Suprapubic skin (tissue), 4 donors: ENCODE measurements around the gene CAPNS2.

ENCODE experiments used
- EP300 ChIP-seq: sonication (generic); formaldehyde crosslinking; IDR thresholded peaks from one replicate; pipeline ENCODE4 v1.6.1; 2017; ENCODE audit warnings: antibody characterized with exemption
- POLR2A ChIP-seq, 2 donors: fragments of 450-650 bp; IDR thresholded peaks; one replicate each; pipeline ENCODE4 v1.6.1; 2017; ENCODE audit warnings: antibody characterized with exemption in 2 of 2, mild to moderate bottlenecking in 2 of 2, moderate library complexity in 2 of 2
- POLR2AphosphoS5 ChIP-seq, 3 donors: sonication (generic); formaldehyde crosslinking; IDR thresholded peaks; one replicate each; pipeline ENCODE4 v1.6.1; 2017; ENCODE audit warnings: antibody characterized with exemption in 3 of 3
- TF ChIP-seq, protein P1 (sequence below), 2 donors: fragments of 200-600 bp in 1 of 2; fragments of 450-650 bp in 1 of 2; sonication (generic) in 1 of 2; IDR thresholded peaks; one replicate each; pipeline ENCODE4 v1.5.1; 2016 to 2019; ENCODE audit warnings: antibody characterized with exemption in 2 of 2, mild to moderate bottlenecking in 1 of 2, moderate library complexity in 1 of 2

DNA sequence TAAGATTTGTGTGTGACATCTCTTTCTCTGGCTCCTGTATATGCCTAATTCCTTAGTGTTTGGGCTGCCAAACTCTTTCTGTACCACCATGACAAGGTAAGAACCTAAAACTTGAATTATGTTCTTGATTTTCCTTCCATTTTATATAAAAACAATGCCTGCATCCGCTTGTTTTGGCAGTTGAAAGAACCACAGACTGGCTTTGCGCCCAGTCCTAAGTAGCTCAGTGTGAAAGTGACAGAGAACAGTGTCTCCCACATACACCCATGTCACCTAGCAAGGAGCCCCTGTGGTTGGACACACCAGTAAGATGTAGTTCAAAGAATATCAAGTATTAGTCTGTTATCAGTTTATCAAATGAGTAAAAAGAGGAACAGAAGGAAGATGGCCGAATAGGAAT, 48.6 kb downstream of the CAPNS2 start:
- TF ChIP-seq, protein P1, sequence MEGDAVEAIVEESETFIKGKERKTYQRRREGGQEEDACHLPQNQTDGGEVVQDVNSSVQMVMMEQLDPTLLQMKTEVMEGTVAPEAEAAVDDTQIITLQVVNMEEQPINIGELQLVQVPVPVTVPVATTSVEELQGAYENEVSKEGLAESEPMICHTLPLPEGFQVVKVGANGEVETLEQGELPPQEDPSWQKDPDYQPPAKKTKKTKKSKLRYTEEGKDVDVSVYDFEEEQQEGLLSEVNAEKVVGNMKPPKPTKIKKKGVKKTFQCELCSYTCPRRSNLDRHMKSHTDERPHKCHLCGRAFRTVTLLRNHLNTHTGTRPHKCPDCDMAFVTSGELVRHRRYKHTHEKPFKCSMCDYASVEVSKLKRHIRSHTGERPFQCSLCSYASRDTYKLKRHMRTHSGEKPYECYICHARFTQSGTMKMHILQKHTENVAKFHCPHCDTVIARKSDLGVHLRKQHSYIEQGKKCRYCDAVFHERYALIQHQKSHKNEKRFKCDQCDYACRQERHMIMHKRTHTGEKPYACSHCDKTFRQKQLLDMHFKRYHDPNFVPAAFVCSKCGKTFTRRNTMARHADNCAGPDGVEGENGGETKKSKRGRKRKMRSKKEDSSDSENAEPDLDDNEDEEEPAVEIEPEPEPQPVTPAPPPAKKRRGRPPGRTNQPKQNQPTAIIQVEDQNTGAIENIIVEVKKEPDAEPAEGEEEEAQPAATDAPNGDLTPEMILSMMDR (IDR thresholded peaks at IDR 0.05): no peak
- TF ChIP-seq POLR2A (IDR thresholded peaks at IDR 0.05) (no peak), EP300 (no peak), POLR2AphosphoS5 (IDR thresholded peaks at IDR 0.05) (no peak)
